ENCODE data around the gene CLIP3.
"Not testable (repeated sequence)": the region's sequence is repeated elsewhere in the genome, so short reads cannot be mapped to it uniquely, and the experiment has no call there.

Gene CLIP3, protein sequence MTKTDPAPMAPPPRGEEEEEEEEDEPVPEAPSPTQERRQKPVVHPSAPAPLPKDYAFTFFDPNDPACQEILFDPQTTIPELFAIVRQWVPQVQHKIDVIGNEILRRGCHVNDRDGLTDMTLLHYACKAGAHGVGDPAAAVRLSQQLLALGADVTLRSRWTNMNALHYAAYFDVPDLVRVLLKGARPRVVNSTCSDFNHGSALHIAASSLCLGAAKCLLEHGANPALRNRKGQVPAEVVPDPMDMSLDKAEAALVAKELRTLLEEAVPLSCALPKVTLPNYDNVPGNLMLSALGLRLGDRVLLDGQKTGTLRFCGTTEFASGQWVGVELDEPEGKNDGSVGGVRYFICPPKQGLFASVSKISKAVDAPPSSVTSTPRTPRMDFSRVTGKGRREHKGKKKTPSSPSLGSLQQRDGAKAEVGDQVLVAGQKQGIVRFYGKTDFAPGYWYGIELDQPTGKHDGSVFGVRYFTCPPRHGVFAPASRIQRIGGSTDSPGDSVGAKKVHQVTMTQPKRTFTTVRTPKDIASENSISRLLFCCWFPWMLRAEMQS

DNA sequence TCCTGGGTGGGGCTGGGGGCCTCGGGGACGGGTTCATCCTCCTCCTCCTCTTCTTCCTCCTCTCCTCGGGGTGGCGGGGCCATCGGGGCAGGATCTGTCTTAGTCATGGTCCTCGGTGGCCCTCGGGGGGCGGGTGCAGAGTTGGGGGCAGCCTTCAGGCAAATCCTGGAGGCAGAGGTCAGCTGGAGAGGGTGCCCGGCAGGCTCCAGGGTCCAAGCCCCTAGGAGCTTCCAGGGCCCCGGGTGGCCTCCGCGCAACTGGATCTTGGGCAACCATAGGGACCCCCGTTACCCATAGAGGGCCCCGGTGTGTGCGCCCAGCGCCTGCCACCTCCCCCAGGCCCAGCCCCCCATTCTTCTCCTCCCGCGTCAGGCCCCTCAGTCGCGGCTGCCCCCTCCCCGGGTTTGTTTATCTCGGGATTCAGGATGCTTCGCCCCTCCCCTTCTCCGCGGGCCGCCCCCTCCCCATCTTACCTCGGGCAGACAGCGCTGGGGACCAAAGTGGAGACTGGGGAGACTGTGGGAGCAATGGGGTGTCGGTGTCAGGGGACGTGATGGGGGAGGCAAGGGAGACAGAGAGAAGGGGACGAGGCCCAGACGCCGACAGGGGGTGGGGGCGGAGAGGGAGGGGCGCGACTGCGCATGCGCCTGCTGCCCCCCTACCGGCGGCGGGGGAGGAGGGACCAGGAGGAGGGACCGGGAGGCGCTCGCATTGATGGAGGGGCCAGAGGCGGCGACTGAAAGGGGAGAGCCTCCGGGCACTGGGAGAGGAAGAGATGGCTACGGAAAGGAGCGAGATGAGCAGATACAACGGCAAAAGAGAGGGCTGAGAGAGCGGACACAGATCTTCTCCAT is at the start of gene CLIP3:
Gene CLIP3, minus strand, starts transcription at position 623 of the 854 bp plus-strand sequence. Its CDS starts 516 bp downstream, at position 107.
- DNase-seq: peak; percentile 65

DNA sequence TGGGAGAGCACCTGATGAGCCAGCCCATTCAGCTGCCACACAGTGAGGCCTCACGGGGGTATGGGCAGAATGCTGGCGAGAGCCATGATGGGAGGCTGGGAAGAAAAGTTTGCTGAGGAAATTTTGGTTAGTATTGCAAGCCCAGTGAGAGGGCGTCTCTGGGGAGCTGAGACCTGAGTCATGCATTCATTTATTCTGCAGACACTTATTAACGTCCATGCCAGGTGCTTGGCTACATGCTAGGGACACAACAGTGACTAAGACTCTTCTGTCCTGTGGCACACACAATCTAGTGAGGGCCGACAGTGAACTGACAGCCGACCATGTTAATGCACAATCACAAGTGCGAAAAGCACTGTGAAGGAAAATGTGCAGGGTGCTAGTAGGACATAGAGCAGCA is 49.2 kb upstream of the CLIP3 start:
- no peak for DNase-seq

DNA sequence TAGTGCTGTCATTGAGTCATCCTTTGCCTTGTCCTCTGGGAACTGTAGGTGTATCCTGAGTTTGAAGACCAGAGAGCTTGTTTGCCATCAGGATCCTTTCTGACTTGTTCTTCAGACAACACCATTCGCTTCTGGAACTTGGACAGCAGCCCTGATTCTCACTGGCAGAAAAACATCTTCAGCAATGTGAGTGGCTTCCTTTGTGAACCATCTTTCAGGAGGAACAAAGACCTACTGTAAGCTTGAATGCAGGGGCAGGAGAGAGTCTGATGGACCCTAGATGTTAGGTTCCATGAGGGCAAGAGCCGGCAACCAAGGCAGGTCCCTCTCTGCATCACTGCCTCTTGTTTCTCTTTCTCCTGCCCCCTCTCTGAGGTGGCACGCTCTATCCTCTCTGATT is 48.7 kb upstream of the CLIP3 start:
- no peak for DNase-seq

DNA sequence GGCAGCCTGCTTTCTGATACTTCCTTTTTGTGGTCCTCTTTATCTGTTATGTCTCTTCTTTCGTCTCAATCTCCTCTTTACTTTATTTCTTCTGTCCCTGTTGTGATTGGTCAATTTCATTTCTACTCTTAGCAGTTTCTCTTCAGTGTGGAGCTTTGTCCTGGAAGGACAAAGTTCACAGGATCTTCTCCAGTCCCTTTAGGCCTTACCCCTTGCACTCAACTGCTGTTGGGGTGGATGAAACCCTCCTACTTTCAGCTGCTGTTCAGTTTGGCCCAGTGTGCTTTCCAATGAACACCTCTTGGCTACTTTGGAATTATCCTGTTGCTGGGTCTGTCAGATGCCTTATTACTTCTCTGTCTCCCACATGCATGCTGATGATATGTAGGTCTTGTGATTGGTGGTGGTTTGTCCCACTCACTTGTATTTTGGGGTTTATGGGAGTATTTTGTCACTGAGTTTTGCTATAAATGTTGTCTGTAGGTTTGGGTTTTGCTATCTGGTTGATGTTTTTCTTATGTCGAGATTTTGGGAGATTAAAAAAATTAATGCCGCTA is 46.8 kb upstream of the CLIP3 start:
- DNase-seq: no peak

DNA sequence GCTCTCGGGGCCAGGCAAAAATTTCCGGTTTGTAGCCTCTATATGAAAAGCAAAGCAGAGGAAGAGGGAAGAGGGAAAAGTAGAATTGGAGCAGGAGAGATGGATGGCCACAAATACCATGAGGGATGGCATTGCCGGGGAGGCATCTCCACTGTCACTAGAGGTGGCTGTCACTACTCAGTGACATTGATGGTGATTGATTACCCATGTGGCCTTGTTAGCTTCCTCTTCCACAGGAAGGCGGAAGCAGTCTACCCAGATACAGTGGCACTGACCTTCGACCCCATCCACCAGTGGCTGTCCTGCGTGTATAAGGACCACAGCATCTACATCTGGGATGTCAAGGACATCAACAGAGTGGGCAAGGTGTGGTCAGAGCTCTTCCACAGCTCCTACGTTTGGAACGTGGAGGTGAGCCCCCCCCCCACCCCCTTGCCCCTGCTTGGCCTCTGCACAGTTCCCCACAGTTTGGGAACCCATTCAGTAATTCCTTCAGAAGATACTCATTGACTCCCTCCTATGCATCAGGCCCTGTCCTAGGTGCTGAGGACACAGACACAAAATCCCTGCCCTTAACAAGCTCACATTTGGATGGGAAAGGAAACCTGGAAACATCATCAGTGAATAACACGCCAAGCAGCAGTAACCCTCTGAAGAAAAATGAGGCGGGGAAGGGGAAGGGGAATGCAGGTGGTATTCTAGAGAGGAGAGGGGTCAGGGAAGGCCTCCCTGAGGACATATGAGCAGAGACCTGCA is 40.6 kb upstream of the CLIP3 start:
- DNase-seq: no peak

DNA sequence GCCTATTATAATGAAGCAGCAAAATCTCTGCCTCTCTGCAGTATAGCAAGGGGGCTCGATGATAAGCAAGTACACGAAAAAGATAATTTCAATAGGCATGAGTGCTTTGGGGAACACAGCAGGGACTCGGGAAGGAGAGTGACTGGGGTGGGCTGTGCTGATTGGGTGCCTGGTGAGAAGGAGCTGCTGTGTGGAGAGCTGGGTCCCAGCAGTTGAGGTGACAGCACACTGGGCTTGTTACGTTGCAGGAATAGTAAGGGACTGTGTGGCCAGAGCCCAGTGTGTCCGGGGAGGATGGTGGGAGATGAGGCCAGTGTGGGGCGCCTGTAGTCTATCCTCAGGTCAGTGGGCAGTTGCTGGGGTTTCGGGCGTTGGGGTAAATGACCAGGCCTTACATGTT is 39.4 kb upstream of the CLIP3 start:
- DNase-seq: no peak

DNA sequence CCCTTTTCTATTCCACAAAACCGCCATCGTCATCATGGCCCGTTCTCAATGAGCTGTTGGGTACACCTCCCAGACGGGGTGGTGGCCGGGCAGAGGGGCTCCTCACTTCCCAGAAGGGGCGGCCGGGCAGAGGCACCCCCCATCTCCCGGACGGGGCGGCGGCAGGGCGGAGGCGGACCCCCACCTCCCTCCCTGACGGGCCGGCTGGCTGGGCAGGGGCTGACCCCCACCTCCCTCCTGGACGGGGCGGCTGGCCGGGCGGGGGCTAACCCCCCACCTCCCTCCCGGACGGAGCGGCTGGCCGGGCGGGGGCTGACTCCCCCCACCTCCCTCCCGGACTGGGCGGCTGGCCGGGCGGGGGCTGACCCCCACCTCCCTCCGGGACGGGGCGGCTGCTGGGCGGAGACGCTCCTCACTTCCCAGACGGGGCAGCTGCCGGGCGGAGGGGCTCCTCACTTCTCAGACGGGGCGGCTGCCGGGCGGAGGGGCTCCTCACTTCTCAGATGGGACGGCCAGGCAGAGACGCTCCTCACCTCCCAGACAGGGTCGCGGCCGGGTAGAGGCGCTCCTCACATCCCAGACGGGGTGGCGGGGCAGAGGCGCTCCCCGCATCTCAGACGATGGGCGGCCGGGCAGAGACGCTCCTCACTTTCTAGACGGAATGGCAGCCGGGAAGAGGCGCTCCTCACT is 36.3 kb upstream of the CLIP3 start:
- DNase-seq: not testable (repeated sequence)

DNA sequence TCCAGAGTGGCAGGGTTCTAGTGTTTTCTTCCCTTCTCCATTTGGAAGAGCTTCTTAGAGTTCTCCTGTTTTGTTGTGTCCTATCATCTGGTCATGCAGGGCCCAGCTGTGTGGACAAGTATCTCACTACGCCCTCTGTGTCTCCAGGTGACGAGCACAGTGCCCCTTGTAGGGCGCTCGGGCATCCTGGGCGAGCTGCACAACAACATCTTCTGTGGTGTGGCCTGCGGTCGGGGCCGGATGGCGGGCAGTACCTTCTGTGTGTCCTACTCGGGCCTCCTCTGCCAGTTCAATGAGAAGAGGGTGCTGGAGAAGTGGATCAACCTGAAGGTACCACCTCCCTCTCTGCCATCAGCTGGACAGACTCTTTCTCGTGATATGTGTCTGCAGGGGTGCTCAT is 35.0 kb upstream of the CLIP3 start:
- no peak for DNase-seq

DNA sequence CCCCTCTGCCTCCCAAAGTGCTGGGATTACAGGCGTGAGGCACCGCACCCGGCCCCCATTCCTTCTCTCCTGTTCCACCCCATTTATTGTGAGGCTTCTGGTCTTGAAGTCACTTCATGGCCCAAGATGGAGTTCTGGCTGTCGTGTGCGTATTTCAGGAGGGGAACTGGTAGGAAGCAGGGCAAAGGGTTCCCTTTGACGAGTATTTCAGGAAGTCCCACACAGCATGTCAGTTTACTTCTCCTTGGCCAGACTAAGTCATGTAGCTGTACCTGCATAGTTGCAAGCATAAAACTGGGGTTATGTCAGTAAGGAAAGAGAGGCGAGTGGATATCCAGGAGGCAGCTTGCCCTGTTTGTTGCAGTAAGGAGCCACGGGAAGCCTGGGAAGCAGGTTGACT is 32.2 kb upstream of the CLIP3 start:
- no peak for DNase-seq

DNA sequence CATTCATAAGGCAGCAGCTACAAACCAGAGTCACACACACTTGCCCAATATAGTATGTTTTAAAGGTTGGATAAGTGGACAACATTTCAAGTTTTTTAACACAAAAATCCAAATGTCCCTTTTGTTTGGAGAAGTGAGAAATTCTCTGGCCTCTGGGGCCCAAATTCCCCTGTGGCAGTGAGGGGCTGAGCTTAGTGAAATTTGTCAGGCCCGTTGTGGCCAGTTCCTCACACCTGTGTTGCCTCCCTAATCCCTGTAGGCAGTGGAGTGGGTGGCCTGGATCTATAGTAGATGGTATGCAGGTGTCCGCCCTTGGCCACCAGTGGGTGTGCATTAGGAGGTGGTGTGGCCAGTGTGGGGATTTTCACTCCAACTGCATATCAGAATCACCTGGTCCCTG is 28.7 kb upstream of the CLIP3 start:
- DNase-seq: no peak

DNA sequence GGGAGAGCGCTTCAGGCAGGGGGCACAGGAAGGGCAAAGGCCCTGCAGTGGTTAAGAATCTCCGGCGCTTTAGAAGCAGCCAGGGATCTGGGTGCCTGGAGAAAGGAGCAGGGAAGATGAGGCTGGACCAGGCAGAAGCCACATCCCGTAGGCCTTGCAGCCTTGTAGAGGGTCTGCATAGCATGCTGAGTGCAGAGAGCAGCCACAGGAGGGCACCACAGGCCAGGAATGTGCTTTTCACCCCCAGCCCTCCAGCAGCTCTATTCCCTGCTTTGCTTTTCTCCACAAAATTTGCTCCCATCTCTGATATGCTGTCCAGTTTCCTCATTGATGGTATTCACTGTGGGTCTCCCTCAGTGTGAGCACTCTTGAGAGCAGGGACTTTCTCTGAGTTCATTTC is 27.8 kb upstream of the CLIP3 start:
- DNase-seq: peak; percentile 53

DNA sequence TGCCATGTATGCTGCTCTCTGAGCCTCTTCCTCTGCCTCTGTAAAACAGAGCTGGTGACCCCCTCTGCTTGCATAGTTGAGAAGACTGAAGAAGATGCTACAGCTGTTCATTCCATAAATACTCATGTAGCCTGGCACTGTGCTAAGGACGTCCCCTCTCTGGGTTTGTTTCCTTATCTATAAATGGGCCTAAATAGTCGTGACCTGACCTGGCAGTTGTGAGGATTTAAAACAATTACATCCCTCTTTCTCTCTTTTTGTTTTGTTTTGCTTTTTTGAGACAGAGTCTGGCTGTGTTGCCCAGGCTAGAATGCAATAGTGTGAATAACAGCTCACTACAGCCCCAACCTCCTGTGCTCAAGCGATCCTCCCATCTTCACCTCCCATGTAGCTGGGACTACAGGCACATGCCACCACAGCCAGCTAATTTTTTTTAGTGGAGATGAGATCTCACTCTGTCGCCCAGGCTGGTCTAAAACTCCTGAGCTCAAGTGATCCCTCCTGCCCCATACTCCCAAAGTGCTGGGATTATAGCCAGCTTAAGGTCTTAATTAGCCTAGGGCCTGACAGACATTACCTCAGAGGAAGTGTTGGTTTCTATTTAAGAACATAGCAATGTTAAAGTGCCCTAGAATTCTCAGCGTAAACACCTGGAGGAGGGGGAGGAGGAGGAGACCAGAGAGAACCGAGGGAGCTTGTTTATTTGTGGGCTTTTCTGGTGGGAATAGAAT is 26.7 kb upstream of the CLIP3 start:
- no peak for DNase-seq

DNA sequence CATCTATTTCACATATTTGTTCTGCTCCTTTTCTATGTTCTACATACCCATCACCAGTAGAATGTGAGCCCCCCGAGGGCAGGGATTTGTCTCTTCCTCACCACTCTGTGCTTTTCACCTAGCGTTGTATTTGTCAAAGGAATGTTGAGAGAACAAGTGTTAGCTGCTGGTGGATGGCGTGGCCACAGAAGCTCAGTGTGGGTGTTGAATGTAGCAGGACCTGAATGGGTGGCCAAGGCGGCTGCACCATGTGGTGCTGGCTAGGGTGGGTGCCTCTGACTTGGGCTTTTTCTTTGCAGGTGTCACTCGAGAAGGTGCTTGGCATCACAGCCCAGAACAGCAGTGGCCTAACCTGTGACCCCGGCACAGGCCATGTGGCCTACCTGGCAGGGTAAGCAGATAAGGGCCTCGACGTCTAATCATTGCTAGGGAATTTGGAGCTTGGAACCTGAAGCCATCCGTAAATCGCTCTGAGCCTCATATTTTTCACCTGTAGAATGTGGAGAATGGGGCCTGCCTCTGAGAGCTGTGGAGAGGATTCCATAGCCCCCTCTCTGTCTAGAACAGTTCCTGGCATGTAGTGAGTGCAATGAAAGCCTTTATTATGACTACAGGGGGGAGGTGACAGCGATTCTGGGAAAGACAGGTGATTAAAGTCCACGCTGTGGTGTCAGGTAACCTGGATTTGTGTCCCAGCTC is 26.0 kb upstream of the CLIP3 start:
- no peak for DNase-seq

DNA sequence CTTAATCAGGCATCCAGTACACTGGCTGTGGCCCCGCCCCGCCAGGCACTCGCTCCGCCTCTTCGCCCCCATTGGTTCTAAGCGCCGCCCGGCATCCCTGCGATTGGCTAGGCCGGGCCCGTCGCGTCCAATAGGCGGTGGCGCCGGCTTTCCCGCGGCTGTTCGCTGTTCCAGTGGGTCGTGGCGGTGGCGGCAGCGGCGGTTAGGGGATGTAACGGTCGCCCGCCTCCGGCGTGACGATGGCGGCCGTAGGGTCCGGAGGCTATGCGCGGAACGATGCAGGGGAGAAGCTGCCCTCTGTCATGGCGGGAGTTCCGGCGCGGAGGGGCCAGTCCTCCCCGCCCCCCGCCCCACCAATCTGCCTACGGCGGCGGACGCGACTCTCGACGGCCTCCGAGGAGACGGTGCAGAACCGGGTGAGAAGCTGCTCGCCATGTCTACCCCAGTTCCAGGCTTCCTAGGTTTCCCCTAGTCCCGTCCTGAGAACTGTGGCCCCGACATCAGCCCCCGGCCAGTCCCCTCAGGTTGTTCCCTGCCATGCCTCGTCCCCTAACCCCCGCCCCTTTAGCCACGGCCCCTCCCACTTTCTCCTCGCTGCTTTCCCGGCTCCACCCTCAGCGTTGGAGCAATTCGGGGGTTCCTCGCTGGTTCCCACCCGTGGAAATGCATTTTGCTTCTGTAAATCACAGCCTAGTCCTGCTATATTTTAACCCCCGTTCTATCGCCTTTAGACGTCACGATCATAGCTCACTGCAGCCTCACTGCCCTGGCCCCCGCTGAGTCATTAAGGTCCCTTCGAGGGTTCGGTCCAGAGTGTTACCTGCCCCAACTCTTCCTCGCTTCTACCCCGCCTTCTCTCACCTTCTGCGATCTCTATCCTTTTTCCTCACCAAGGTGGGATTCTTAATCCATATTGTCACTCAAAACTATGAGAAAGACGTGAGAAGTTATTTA is 22.3 kb upstream of the CLIP3 start, which contains the start of gene WDR62:
Gene WDR62, plus strand, starts transcription at position 165 of the 954 bp plus-strand sequence. Its CDS starts 75 bp downstream, at position 240.
- DNase-seq: peak; percentile 98

DNA sequence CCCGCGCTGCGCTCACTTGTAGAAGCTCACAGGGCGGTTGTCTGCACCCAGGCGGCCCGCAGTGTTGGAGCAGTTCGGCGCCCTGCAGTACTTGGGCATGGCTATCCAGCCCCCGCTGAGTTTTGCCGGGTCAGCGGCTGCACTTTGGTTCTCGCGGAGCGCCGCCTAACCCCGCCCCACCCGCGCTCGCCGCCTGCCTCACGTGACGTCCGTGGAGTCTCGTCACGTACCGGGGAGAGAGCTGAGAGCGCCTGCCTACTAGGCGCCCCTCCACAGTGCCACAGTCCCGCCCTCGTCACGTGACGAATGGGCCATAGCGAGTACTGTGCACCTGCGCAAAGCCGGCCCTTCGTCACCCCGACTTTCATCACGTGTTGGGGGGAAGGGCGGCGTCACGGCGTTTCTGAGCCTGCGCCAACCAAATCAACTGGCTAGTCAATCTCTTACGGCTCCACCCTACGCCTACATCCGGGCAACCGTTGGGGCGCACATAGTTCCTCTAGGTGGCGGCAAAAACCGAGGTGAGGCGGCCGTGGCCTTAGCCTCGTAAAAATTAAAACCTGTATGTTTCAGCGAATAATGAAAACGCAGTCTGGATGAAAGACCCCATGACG is 21.6 kb upstream of the CLIP3 start, which contains the start of gene THAP8:
Gene THAP8, minus strand, starts transcription at position 167 of the 614 bp plus-strand sequence. Its CDS starts 68 bp downstream, at position 99.
- peak; percentile 100 for DNase-seq

DNA sequence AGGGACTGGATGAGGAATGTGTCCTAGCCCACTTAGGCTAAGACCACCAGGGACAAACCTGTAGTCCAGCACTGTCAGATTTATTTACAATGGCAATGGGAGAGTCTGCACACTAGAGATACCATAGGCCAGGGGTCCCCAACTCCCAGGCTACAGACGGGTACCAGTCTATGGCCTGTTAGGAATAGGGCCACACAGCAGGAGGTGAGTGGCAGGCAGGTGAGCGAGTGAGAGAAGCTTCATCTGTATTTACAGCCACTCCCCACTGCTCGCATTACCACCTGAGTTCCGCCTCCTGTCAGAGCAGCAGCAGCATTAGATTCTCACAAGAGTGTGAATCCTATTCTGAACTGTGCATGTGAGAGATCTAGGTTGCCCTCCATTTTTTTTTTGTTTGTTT is 19.0 kb upstream of the CLIP3 start:
- no peak for DNase-seq

DNA sequence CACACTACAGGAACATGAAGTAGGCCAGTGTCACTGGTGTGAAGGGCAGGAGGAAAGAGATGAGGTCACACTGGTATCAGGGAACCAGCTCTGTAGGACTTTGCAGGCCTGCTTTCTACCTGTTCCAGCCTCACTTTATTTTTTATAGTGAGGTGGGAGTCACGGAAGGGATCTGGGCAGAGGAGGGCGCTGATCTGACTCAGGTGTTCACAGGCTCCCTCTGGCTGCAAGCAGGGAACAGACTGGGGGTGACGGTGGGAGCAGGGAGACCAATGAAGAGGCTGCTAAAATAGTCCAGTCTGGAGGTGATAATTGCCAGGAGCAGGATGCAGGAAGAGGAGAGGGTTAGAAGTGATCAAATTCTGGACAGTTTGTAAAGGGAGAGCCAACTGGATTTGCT is 18.6 kb upstream of the CLIP3 start:
- DNase-seq: no peak

DNA sequence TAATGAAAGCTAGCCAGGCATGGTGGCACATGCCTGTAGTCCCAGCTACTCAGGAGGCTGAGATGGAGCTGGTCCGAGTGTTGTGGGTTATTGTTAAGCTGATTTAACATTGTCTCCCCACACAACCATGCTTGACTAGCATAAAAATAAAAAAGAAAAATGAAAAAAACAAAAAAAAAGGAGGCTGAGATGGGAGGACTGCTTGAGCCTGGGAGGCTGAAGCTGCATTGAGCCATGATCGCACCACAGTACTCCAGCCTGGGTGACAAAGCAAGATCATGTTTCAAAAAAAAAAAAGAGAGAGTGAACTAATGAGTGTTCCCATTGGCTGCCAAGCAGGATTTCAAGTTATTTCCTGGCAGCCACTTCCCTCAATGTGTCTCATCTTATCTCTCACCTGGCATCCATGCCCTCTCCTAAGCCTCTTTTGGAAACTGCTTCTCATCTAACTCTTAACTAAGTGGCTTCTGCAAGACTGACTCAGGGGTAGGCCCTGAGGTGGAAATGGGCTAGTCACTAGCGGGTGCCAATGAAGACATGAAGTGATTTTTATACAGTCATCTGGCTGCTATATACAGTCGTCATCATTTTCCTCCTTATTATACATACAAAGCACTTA is 16.5 kb upstream of the CLIP3 start:
- DNase-seq: no peak

Measured in hematopoietic multipotent progenitor cell treated with erythropoietin and hydrocortisone succinate and interleukin-3 and kit ligand, for 4 days (in vitro differentiated cells).